Occipital lobe (tissue), 2 donors: ENCODE data around the gene NXF3. TPM values are rescaled to one million over a fixed set of nuclear protein-coding genes. Genes with fewer than 3 reads are reported as not detected.
"Not testable (repeated sequence)": the region's sequence is repeated elsewhere in the genome, so short reads cannot be mapped to it uniquely, and the experiment has no call there.

ENCODE experiments used
- DNase-seq: peaks from one replicate; lab custom pipeline; 2025; lab: John Stamatoyannopoulos, UW
- total RNA-seq: library from RNA; depleted of rRNA; stranded (reverse); fragments of >200 nt; gene quantifications from one replicate; pipeline ENCODE4 v1.2.3, GENCODE V29; 2014

The NXF3 gene
- total RNA-seq, 1 donor from 2014 or later, result not detected

DNA sequence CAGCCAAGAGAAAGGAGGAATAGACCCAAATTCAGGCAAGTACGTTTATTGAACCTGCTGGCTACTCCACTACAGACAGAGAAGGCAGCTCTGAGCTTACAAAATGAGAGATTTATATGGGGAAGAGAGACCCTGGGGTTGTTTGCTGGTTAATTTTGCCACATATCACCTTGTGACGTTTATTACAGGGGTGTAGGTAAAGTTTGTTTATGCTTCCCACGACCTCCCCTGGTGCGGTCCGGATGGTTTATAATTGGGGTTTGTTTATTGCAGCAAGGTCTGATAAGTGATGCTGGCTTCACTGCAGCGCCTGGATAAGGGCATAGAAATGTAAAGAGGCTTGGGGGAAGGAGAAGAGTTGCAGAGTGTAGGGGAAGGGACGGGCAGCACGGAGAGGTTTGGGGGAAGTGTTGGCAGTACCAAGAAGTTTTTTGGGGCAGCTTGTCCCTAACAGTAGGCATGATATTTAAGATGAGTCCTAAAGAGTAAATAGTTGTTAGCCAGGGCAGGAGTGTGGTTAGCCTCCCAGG is 41.6 kb downstream of the NXF3 start:
- no peak for DNase-seq

DNA sequence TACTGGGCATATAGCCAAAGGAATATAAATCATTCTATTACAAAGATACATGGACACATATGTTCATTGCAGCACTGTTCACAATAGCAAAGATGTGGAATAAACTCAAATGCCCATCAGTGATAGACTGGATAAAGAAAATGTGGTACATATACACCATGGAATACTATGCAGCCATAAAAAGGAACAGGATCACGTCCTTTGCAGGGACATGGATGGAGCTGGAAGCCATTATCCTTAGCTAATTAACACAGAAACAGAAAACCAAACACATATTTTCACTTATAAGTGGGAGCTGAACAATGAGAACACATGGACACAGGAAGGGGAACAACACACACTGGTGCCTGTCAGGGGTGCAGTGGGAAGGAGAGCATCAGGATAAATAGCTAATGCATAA is 59.6 kb downstream of the NXF3 start:
- not testable (repeated sequence) for DNase-seq

Other genes starting within 250 kb of the NXF3 start
- 0.31 TPM for gene RAB40AL, start 155.9 kb downstream of the NXF3 start, total RNA-seq
- 103 TPM for gene BEX1, start 29.0 kb downstream of the NXF3 start, total RNA-seq
- gene BEX4, start 122.0 kb upstream of the NXF3 start, total RNA-seq, result 98.1 TPM
- 99.8 TPM for gene TCEAL8, start 162.0 kb upstream of the NXF3 start, total RNA-seq
- 7.2 TPM for gene TCEAL5, start 183.6 kb upstream of the NXF3 start, total RNA-seq
- gene BEX2, start 217.8 kb upstream of the NXF3 start, total RNA-seq, result 101 TPM
- 86.6 TPM for gene TCEAL7, start 237.1 kb upstream of the NXF3 start, total RNA-seq